HG03460 (cell line): ENCODE results near the gene DNASE1L3.

Source experiments
- ATAC-seq: cut with Tn5 transposase; IDR thresholded peaks from one replicate; pipeline ENCODE4 v1.9.1; 2021; ENCODE audit not compliant: unreplicated experiment

Gene DNASE1L3

DNA sequence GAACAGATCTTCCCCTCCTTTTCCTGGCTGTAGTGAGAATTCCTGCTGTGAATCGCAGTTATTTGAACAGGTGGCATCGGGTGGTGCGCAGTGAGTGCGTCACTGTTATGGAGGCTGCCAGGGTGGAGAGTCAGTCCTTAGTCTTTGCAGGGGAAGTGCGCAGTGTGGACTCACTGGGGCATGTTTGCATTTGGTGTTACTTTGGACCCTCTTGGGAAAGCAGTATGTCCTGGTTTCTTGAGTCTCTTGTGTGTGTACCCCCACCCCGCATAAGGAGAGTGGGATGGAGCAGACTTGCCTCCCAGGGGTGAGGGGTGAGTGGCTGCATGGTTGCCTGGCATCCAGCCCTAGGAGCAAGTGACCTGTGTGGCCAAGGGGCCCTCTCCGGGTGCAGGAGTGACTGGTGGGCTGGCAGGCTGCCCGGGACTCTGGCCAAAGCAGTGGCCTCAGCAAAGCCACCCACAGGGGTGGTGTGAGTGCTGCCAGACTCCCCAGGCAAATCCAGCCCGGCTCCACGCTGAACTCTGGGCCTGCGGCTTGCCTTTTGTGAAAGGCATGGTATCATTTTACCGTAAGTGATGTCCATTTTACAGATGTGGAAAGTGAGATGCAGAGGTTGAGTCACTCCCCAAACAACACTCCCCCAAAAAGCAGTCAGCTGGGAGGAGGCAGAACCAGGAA, 46.4 kb downstream of the DNASE1L3 start:
- no peak for ATAC-seq

DNA sequence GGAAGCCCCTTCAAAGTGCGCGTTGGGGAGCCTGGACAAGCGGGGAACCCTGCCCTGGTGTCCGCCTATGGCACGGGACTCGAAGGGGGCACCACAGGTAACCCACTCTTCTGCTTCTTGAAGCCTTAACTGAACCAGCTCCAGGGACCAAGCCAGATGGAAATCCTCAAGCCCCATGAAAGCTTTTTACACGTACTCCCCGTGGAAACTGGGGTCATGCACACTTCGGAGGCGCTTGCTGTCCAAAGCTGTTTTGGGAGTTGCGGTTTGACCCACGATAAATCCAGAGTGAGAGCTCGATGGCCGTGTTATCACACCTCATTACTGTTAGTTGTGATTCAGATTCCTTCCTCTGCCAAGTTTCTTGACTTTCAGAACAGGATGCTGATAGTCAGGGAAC, 47.5 kb downstream of the DNASE1L3 start:
- ATAC-seq, result no peak

DNA sequence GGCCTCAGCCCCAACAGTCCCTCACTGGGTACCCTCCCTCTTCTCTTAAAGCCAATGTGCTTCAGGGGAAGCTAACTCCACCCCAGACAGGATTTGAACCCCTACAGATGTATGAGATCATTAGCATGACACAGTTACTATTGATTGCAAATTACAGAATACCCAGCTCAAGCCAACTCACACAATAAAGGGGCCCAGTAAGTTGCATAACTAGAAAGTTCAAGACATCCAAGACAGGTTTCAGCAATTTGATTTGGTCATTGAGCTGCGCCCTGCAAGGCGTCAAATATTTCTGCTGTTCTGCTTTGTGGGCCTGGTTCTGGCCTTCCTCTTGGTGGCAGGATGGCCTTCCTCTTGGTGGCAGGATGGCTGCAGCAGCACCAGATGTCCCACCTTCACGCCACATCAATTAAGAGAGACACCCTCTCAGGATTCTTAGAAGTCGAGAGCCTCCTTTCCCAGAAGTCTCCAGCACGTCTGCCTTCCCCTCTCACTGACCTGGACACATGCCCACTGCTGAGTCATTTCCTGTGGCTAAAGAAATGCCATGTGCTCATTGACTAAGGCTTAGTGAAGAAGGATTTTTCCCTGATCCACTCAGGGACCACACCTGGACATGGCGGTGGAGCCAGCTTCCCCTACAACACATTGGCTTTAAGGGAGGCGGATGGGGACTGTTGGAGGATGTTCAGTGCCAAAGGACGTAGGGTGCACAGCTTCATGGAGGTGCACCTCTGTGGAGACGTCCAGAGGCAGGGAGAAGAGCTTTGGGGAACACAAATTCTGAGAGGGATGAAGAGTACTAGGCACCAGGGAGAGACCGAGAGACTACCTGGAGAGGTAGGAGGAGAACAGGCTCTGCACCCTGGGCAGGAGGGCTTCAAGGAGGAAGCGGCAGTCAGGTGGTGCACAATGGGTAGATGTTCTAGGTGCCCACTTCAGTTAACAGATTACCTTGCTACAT, 49.1 kb downstream of the DNASE1L3 start:
- ATAC-seq, result no peak

DNA sequence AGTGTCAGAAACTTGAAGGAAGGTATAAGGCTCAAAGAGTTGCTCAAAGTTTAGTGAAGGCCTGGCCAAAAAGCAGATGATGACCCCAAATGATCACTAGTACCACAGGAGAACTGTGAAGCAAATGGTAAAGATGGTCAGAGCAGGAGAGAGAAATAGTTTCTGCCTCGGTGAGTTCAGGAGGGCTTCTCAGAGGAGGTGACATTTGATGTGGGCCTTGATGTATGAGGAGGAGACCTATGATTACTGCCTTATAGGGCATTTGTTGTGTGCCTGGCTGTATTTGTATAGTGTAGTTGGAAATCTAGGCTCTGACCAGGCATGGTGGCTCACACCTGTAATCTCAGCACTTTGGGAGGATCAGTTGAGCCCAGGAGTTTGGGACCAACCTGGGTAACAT, 50.4 kb downstream of the DNASE1L3 start:
- ATAC-seq, result no peak

DNA sequence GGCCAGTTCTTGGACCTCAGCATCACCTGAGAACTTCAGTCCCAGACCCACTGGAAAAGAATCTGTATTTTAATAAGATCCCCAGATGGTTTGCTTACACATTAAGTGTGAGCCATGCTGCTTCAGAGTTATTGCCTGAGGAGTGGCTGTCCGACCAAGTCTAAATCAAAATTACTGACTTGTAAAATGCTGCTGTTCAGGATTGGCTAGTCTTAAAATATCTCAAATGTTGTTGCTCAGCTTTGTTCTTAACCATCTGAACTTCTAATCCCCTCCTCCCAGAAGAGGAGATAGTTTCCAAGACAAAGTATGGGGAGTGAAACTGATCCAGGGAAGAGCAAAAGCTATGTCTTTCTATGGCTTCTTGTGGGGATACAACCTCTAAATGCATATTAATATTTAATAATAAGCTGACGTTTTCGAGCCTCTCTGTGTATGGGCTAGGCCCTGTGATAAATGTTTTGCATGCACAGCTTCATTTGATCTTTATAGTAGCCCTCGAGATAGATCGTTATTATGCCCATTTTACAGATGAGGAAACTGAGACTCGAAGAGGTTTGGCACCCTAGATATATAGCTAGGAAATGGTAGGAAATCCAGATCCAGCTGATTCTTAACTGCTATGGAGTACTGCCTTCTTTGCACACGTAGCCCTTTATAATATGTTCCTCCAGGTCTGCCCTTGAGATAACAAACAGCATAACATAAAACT, 52.2 kb downstream of the DNASE1L3 start:
- ATAC-seq, result no peak

DNA sequence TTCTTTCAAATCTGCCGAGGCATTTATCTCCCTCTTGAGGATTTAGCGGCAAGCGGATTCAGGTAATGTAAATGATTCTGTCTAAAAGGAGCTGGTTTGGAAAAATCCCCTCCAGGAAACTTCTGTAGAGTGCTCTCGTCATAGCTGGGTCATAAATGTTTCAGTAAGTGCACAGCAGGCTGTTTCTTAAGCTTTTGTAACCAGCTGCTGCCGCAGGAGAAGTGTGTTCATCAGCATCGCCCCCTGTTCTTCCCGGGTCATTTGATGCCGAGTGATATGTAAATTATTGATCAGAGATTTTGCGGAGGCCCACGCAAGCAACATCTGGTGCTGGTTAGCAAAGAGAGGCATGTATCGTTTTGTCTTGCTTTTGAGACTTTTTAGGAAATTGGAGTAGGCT, 53.1 kb downstream of the DNASE1L3 start:
- no peak for ATAC-seq

DNA sequence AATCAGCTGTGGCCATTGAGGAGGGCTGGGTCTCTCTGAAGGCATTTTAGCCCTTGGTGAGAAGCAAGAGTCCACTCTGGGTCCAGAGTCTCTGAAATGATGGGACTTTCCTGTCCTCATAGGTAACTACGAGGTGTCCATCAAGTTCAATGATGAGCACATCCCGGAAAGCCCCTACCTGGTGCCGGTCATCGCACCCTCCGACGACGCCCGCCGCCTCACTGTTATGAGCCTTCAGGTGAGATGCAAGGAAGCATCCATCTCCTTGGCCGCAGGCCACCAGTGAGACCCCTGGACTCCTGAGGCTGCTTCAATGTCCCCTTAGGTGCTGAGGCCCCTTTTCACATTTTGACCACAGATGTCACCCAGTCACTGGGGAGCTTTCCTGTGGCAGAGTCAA, 54.9 kb downstream of the DNASE1L3 start:
- no peak for ATAC-seq

DNA sequence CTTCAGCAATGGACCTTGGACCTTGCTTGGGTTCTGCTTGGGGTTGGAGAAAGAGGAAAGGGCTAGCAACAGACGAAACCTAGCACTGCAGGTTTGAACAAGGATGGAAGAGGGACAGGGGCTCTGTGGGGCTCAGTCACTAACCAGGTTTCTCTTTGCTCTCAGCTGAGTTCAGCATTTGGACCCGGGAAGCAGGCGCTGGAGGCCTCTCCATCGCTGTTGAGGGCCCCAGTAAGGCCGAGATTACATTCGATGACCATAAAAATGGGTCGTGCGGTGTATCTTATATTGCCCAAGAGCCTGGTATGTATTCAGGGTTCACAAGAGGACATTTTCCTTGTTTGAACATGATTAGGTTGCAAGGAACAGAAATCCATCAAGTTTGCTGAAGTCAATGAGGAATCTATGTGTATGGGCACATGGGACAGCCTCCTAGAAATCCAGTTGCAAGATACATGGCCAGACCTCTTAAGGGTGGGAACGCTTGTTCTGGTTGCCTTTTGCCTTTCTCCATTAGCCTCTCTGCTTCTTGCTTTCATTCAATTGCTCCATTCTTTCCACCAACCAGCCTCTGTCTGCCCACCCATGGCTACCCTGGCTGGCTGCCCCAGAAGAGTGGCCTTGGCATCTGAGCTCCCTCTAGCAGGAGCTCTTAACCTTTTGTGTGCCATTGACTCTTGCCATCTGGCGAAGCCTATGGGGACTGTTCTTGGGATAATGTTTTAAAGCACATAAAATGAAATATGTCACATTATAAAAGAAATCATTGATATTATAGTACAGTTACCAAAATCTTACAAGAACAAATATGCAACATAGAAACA, 55.9 kb downstream of the DNASE1L3 start:
- ATAC-seq, result no peak

DNA sequence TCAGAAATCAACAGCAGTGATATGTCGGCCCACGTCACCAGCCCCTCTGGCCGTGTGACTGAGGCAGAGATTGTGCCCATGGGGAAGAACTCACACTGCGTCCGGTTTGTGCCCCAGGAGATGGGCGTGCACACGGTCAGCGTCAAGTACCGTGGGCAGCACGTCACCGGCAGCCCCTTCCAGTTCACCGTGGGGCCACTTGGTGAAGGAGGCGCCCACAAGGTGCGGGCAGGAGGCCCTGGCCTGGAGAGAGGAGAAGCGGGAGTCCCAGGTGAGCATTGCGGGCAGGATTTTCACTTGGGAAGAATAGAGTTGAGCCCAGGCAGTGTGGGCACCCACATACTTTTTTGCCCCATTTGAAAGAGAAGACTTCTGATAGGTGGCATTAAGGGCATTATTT, 57.4 kb downstream of the DNASE1L3 start:
- ATAC-seq, result no peak

DNA sequence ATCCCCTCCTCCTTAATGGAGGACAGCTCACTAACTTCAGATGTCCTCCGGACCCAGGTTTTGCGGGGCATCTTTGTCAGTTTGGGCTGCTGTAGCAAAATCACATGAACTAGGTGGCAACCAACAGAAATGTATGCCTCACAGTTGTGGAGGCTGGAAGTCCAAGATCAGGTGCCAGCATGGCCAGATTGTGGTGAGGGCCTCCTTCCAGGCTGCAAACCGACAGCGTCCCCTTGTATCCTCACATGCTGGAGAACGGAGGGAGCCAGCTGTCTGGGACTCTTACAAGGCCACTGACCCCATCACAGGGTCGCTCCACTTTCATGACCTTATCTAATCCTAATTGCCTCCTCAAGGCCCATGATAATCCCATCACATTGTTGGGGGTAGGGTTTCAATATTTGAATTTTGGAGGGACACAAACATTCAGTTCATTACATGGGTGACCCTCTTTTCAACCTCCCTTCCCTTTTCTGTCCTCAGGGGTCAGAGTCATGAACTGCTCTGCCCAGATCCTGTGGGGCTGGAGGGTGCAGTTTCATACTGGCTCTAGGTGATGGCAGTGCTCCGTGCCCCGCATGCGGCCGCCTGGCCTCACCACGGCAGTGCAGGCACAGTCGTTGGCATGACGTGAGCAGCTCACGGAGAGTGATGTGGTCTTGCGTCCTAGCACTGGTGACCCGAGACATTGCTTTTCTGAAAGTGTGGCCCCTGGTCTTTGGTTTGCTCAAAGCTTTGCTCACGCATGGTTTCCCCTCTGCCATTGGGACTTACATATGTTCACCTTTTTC, 58.4 kb downstream of the DNASE1L3 start:
- ATAC-seq, result no peak

DNA sequence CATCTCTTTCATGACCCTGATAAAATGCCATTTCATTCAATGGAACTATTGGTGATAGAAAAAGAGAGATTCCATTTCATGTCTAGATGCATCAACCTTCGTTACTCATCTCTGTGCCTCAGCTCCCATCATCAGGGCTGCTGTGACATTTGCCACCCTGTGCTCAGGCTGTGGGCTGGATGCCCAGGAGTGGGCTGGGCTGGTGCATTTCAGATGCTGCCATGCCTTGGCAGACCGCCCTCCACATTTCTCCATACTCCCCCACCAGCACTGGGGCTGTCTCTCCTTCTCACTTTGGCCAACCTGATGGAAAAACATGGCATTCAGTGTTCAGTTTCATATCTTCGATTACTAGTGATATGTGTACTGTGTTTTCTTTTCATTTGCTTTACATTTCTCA, 59.1 kb downstream of the DNASE1L3 start:
- ATAC-seq, result no peak

DNA sequence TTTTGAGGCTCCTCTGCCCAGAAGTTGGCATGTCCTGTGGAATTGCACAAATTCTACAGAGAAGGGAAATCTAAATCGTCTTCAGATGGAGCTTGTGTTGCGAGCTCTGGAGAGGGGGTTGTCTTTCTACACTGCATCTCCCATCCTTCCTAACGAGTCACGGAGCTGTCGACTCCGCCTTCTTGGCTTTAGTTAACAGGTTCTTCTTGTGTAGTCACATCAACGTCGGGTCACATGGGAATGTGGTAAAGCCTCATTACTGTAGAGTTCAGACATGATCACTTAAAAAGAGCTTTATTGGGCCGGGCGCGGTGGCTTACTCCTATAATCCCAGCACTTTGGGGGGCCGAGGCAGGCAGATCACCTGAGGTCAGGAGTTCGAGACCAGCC, 60.0 kb downstream of the DNASE1L3 start:
- ATAC-seq, result no peak

DNA sequence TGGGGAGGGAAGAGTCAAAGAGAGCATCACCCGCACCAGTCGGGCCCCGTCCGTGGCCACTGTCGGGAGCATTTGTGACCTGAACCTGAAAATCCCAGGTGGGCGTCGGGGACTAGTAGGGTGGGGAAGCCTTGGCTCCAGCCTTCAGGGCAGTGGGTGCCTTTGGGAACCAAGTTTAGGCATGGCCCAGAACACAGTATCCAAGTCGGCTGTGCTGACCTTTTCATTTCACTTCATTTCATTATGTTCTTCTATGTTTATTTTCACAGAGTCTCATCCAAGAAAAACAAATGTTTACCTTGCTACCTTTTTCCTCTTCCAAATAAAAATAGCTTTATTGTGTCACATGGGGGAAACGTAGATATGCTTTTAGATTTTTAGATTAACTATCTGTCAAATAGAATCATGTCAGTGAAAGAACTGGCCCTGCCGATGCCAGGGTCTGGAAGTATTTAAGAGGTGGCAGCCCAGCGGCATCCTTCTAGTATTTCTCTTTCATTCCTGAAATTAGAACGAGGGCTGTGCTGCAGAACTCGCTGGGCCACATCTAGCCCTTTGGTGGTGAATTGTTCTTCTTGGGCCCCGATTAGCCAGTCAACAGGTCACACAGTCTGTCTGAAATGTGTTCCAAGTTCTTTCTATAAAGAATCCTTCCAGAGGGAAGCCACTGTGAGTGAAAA, 60.5 kb downstream of the DNASE1L3 start:
- no peak for ATAC-seq

DNA sequence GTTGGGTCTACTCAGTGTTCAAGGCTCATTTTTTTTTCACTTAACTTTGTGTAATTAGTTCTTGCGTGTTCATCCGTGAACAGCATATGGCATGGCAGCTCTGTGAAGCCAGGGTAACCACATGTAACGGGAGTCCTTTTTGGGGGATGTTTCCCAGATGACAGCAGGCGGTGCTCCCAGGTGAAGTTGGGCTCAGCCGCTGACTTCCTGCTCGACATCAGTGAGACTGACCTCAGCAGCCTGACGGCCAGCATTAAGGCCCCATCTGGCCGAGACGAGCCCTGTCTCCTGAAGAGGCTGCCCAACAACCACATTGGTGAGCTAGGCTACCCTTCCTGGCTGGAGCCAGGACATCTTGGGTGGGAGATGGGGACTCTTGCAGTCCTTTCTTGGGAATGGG, 62.7 kb downstream of the DNASE1L3 start:
- no peak for ATAC-seq

DNA sequence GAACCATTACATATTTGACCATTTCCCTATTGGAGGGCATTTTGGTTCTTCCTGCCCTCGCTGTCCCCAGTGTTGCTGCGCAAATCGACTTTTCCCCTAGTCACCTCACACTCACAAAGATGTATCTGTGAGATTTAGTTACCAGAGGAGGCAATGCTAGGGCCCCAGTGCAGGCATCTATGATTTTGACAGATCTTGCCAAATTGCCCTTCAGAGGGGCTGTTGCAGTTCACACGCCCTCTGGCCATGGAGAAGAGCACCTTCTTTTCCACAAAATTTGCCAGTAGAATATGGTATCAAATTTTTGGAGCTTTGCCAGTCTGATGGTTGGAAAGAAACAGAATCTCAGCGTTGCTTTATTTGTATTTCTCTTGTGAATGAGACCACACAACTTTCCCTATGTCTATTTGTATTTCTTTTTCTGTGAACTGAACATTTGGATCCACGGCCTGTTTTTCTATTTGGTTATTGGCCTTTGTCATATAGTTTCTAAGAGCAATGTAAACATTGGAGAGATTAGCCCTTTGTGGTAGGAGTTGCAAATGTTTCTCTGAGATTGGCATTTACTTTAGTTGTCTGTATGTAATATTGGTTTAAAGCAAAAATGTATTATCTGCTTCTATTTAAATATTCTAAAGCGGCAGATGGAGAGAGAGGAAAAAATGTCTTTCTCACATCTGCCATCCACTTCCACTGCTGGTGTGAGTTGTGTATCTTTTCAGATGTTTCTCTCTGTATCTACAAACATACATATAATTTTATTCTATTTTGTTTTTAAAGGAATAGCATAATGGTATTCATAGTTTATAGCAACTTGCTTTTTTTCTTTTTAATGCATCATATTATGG, 66.1 kb downstream of the DNASE1L3 start:
- ATAC-seq, result no peak

DNA sequence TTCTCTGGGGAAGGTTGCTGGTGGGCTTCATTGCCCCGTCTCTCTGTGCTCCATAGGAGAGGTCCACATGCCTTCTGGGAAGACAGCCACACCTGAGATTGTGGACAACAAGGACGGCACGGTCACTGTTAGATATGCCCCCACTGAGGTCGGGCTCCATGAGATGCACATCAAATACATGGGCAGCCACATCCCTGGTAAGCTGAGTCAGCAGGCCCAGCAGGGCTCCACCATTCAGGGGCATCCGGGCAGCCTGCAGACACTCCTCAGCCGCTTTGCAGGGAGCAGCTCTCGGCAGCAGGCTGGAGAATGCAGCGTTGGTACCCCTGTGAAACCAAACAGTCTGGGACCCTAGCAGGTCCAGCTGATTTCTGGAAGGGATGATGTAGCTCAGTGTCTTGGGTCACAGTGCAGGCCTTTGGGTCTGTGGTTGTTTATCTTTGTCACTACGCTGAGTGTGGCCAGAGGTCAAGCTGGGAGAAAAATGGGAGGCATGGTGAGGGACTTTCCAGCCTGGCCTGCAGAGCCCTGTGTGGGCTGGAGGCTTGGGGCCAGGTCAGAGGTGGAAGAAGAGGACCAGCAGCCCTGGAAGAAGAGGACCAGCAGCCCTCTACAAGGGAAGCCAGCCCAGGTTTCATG, 67.2 kb downstream of the DNASE1L3 start:
- no peak for ATAC-seq
